Ishikawa (cell line): ENCODE data around the gene ENPP4.

ENCODE experiments used
- CEBPB ChIP-seq: IDR thresholded peaks from 2 replicates; pipeline ENCODE4 v1.6.1; 2012
- CREB1 ChIP-seq: IDR thresholded peaks from 2 replicates; pipeline ENCODE4 v1.6.1; 2012; ENCODE audit warnings: low read depth
- EGR1 ChIP-seq: IDR thresholded peaks from 2 replicates; pipeline ENCODE4 v1.6.1; 2012
- EP300 ChIP-seq: IDR thresholded peaks from 2 replicates; pipeline ENCODE4 v1.6.1; 2012; ENCODE audit warnings: borderline replicate concordance
- FOXM1 ChIP-seq: IDR thresholded peaks from 2 replicates; pipeline ENCODE4 v1.6.1; 2012; ENCODE audit warnings: low read depth, borderline replicate concordance
- MAX ChIP-seq: IDR thresholded peaks from 2 replicates; pipeline ENCODE4 v1.6.1; 2012
- NFIC ChIP-seq: IDR thresholded peaks from 2 replicates; pipeline ENCODE4 v1.6.1; 2012
- RAD21 ChIP-seq: IDR thresholded peaks from 2 replicates; pipeline ENCODE4 v1.6.1; 2012; ENCODE audit warnings: low read depth
- TAF1 ChIP-seq: IDR thresholded peaks from 2 replicates; pipeline ENCODE4 v1.6.1; 2012; ENCODE audit warnings: low read depth, mild to moderate bottlenecking
- TCF12 ChIP-seq: IDR thresholded peaks from 2 replicates; pipeline ENCODE4 v1.6.1; 2012; ENCODE audit warnings: low read depth
- TEAD4 ChIP-seq: IDR thresholded peaks from 2 replicates; pipeline ENCODE4 v1.6.1; 2012
- USF1 ChIP-seq: IDR thresholded peaks from 2 replicates; pipeline ENCODE4 v1.6.1; 2012
- YY1 ChIP-seq: IDR thresholded peaks from 2 replicates; pipeline ENCODE4 v1.6.1; 2012; ENCODE audit warnings: low read depth
- ZBTB7A ChIP-seq: IDR thresholded peaks from 2 replicates; pipeline ENCODE4 v1.6.1; 2012; ENCODE audit warnings: low read depth
- TF ChIP-seq, protein P1 (sequence below): IDR thresholded peaks from 2 replicates; pipeline ENCODE4 v1.6.1; 2012; ENCODE audit warnings: low read depth, mild to moderate bottlenecking

Gene ENPP4

DNA sequence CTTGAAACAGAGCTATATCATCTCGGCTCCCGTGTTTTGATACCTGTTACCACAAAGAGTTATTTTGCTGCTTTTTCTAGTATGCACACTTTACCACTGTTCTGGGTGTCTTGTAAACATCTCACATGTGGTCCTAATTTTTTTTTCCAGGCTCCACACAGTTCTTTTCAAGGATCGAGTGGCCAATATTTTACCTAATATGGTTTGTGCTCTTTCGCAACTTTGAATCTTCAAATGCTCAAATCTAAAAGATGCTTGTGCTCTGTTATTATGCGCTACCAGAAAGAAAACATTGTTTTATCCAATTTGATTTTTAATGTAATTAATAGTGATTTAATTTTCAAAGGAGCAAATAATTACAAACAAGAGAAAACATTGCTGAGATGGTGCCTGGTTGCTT lies 30.3 kb downstream of the ENPP4 start:
- no peak for TF ChIP-seq EP300
- TF ChIP-seq TAF1: no peak
- TF ChIP-seq NFIC: no peak
- TF ChIP-seq EGR1: no peak
- no peak for TF ChIP-seq FOXM1
- no peak for TF ChIP-seq CREB1
- TF ChIP-seq, protein P1, sequence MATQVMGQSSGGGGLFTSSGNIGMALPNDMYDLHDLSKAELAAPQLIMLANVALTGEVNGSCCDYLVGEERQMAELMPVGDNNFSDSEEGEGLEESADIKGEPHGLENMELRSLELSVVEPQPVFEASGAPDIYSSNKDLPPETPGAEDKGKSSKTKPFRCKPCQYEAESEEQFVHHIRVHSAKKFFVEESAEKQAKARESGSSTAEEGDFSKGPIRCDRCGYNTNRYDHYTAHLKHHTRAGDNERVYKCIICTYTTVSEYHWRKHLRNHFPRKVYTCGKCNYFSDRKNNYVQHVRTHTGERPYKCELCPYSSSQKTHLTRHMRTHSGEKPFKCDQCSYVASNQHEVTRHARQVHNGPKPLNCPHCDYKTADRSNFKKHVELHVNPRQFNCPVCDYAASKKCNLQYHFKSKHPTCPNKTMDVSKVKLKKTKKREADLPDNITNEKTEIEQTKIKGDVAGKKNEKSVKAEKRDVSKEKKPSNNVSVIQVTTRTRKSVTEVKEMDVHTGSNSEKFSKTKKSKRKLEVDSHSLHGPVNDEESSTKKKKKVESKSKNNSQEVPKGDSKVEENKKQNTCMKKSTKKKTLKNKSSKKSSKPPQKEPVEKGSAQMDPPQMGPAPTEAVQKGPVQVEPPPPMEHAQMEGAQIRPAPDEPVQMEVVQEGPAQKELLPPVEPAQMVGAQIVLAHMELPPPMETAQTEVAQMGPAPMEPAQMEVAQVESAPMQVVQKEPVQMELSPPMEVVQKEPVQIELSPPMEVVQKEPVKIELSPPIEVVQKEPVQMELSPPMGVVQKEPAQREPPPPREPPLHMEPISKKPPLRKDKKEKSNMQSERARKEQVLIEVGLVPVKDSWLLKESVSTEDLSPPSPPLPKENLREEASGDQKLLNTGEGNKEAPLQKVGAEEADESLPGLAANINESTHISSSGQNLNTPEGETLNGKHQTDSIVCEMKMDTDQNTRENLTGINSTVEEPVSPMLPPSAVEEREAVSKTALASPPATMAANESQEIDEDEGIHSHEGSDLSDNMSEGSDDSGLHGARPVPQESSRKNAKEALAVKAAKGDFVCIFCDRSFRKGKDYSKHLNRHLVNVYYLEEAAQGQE: no peak
- TF ChIP-seq CEBPB: no peak
- TF ChIP-seq YY1: no peak
- TF ChIP-seq USF1: no peak
- no peak for TF ChIP-seq MAX
- TF ChIP-seq TEAD4: no peak
- TF ChIP-seq ZBTB7A: no peak
- TF ChIP-seq TCF12: no peak

DNA sequence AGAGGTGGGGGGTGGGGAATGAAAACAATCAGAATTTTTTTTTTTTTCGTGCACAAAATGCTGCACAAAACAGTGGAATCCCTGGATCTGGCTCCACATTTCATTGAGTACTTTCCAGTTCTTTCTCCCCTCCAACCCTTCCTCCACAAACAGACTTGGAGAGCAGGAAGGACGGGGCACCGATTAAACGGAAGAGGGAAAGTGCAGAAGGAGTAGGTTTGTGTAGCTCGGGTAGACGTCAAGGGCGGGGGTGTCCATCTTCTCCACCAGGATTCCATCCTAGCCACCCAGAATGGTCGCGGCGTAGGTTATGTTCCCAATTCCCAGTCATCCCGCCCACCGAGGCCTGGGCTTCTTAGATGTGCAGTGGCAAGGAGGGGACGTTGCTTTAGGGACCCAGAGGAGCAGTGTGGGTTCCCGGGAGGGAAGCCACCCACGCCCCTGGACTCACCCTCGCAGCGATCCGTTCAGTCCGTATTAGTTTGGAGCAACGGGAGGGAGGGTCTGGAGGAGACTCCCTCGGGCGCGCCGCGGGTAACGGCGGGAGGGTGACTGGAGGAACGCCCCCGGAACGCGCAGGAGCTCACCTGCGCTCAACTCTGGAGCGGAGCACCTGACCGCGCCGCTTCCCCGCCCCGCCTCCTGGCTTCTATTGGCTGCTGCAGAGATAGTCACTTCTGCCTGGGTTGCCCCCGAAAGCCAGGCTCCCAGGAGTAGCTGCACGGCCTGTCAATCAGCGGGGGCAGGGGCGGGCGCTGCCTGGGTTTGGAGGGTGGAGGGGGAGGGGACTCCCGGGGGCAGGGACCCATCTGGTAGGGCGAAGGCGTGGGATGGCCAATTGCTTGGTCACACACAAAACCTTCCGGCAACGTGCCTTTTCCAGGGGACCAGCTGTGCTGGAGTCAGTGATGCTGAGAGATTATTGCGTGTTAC lies 40.8 kb downstream of the ENPP4 start, which contains the start of gene ENPP5:
TSS of gene ENPP5 (minus strand) at position 624 of the 933 bp plus-strand sequence. CDS start 2,718 bp downstream, outside the sequence.
- TF ChIP-seq ZBTB7A (no peak), TAF1 (no peak), EGR1 (peak; percentile 61; the same call in 1 of the 2 replicates), CEBPB (no peak), MAX (peak; percentile 75), TEAD4 (no peak), TCF12 (no peak), RAD21 (no peak), YY1 (no peak), EP300 (no peak), USF1 (peak; percentile 78), FOXM1 (no peak), CREB1 (no peak), NFIC (no peak)
- TF ChIP-seq, protein P1: no peak

DNA sequence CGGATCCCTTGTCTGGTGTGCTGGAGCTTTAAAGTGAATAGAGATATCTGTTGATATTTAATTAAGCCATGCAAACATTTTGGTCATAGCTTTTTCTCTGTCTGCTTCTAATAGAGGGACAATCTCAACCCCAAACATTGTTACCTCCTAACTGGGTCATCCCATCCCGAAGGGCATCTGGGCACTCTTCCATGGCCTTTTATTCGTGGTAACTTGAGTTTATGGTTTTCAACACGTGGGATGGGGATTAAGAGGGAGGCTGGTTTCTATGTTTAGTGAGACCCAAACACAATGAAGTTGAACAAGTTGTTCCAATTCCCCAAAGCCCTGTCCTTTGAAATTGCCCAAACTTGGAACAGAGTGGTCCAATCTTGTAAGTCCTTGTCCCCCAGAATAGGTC lies 42.4 kb downstream of the ENPP4 start:
- TF ChIP-seq TEAD4 (no peak), ZBTB7A (no peak), YY1 (no peak), FOXM1 (no peak), MAX (no peak), EGR1 (no peak), RAD21 (no peak), CEBPB (no peak), NFIC (no peak), USF1 (no peak), TCF12 (no peak), TAF1 (no peak), CREB1 (no peak), EP300 (no peak)
- TF ChIP-seq, protein P1: no peak

DNA sequence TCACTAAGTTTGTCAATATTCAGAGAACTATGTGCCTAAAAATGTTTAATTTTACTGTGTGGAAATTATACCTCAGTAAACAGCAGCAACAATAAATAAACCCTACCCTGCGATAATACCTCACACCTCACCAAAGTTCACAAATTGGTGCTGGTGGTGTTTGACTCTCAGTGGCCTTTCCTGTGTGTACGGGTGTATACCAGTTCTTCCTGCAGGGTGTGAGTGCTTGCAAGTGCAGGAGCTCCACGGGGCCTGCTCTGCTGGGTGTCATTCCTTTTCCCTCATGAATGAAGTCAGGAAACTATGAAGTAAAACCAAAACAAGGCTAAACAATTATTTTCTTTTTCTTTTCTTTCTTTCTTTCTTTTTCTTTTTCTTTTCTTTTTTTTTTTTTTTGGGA lies 45.1 kb downstream of the ENPP4 start:
- TF ChIP-seq CEBPB: no peak
- TF ChIP-seq RAD21: no peak
- TF ChIP-seq, protein P1: no peak
- no peak for TF ChIP-seq FOXM1
- TF ChIP-seq ZBTB7A: no peak
- TF ChIP-seq EP300: no peak
- no peak for TF ChIP-seq MAX
- TF ChIP-seq TAF1: no peak
- no peak for TF ChIP-seq YY1
- no peak for TF ChIP-seq USF1
- no peak for TF ChIP-seq EGR1
- no peak for TF ChIP-seq TEAD4
- TF ChIP-seq TCF12: no peak
- TF ChIP-seq CREB1: no peak
- TF ChIP-seq NFIC: no peak
